H1 (cell line): ENCODE results near the gene IL1RAPL1. TPM values are rescaled to one million over a fixed set of nuclear protein-coding genes. Genes with fewer than 3 reads are reported as not detected.

Experiments
- CTCF ChIA-PET: fragments of 300-600 bp; sonication (Branson Sonifier 250); formaldehyde crosslinking; loops from one replicate; lab custom pipeline; 2021; ENCODE audit not compliant: partially characterized antibody; lab: Charles Lee
- POLR2A ChIA-PET: fragments of 300-600 bp; sonication (Branson Sonifier 250); formaldehyde crosslinking; loops from one replicate; lab custom pipeline; 2021; ENCODE audit warnings: inconsistent platforms; ENCODE audit not compliant: partially characterized antibody; lab: Charles Lee
- DNase-seq, 2 experiments: peaks; one replicate each; pipeline versions ENCODE4 v3.0.0 to v3.0.0-alpha.2; 2010 to 2022; ENCODE audit warnings: low spot score in 2 of 2, low read depth in 1 of 2, mixed read lengths in 1 of 2
- FAIRE-seq: peaks from 2 replicates; lab custom pipeline; 2011; peaks lifted over from hg19 to GRCh38; lab: Jason Lieb, UNC
- H2AFZ ChIP-seq: 2 replicates; pipeline ENCODE4 v1.8.1; 2012; ENCODE audit warnings: low read length, inconsistent platforms
- H2AK5ac ChIP-seq: 2 replicates; pipeline ENCODE4 v1.6.1; 2013; ENCODE audit warnings: low read depth, low read length
- H2BK120ac ChIP-seq: replicated peaks from 2 replicates; pipeline ENCODE3; 2013; ENCODE audit warnings: low read depth, low read length, inconsistent platforms
- H2BK12ac ChIP-seq: 2 replicates; pipeline ENCODE4 v1.6.1; 2013; ENCODE audit warnings: low read depth, low read length
- H2BK15ac ChIP-seq: 2 replicates; pipeline ENCODE4 v1.6.1; 2013; ENCODE audit warnings: low read length
- H2BK20ac ChIP-seq: 2 replicates; pipeline ENCODE4 v1.6.1; 2013; ENCODE audit warnings: low read length
- H2BK5ac ChIP-seq: 2 replicates; pipeline ENCODE4 v1.6.1; 2013; ENCODE audit warnings: low read depth, low read length
- H3K14ac ChIP-seq: 2 replicates; pipeline ENCODE4 v1.6.1; 2013; ENCODE audit warnings: inconsistent platforms; ENCODE audit not compliant: insufficient read length
- H3K18ac ChIP-seq: 2 replicates; pipeline ENCODE4 v1.6.1; 2013; ENCODE audit warnings: low read length; ENCODE audit errors: extremely low read depth
- H3K23ac ChIP-seq: 2 replicates; pipeline ENCODE4 v1.6.1; 2013; ENCODE audit warnings: inconsistent platforms; ENCODE audit not compliant: insufficient read length
- H3K23me2 ChIP-seq: 2 replicates; pipeline ENCODE4 v1.6.1; 2013; ENCODE audit warnings: low read depth, low read length
- H3K27ac ChIP-seq: 2 replicates; pipeline ENCODE4 v1.6.1; 2011; ENCODE audit warnings: low read depth, low read length, inconsistent platforms
- H3K27me3 ChIP-seq, 4 experiments: replicated peaks in 1 of 4; 1 replicate in 1 of 4; 2 replicates in 3 of 4; pipeline versions ENCODE4 v1.6.1 to v1.8.1; 2011 to 2013; ENCODE audit warnings: low read length in 3 of 4, mild to moderate bottlenecking in 3 of 4, inconsistent platforms in 2 of 4, mixed read lengths in 2 of 4, moderate library complexity in 1 of 4; ENCODE audit not compliant: control insufficient read depth in 3 of 4, insufficient read depth in 3 of 4; ENCODE audit errors: extremely low read depth in 1 of 4
- H3K36me3 ChIP-seq, 4 experiments: 2 replicates each; pipeline versions ENCODE4 v1.6.1 to v1.8.1; 2011 to 2013; ENCODE audit warnings: mild to moderate bottlenecking in 4 of 4, low read length in 3 of 4, moderate library complexity in 2 of 4, control low read depth in 1 of 4, inconsistent platforms in 1 of 4; ENCODE audit not compliant: insufficient read depth in 4 of 4, control insufficient read depth in 2 of 4
- H3K4ac ChIP-seq: replicated peaks from 2 replicates; pipeline ENCODE3; 2013; ENCODE audit warnings: low read length, low read depth, mixed read lengths, inconsistent platforms; ENCODE audit not compliant: insufficient read length
- H3K4me1 ChIP-seq, 4 experiments: replicated peaks in 1 of 4; 1 replicate in 1 of 4; 2 replicates in 3 of 4; pipeline versions ENCODE4 v1.6.1 to v1.8.1; 2011 to 2013; ENCODE audit warnings: low read length in 3 of 4, inconsistent platforms in 2 of 4, mixed read lengths in 1 of 4; ENCODE audit not compliant: insufficient read depth in 4 of 4, control insufficient read depth in 3 of 4
- H3K4me2 ChIP-seq, 2 experiments: 2 replicates each; pipeline versions ENCODE4 v1.6.1 to v1.8.1; 2011 to 2013; ENCODE audit warnings: low read depth in 2 of 2, low read length in 2 of 2, control low read depth in 1 of 2, inconsistent platforms in 1 of 2, mild to moderate bottlenecking in 1 of 2; ENCODE audit not compliant: insufficient read depth in 1 of 2
- H3K4me3 ChIP-seq, 4 experiments: fragments of 200-600, 300-600 bp in 1 of 4; sonication (generic), shearing (Covaris generic), sonication (Bioruptor Twin) in 1 of 4; 2 replicates each; pipeline versions ENCODE4 v1.5.1 to v1.8.1; 2011 to 2016; ENCODE audit warnings: low read length in 4 of 4, low read depth in 3 of 4, control low read depth in 2 of 4, inconsistent platforms in 2 of 4, mild to moderate bottlenecking in 2 of 4, mixed read lengths in 1 of 4, moderate library complexity in 1 of 4; ENCODE audit not compliant: insufficient read depth in 2 of 4; ENCODE audit errors: extremely low read depth in 1 of 4
- H3K56ac ChIP-seq: replicated peaks from 2 replicates; pipeline ENCODE3; 2013; ENCODE audit warnings: low read depth, mild to moderate bottlenecking, mixed read lengths, low read length, inconsistent platforms; ENCODE audit not compliant: insufficient read length
- H3K79me1 ChIP-seq: 2 replicates; pipeline ENCODE4 v1.6.1; 2013; ENCODE audit warnings: low read depth, low read length, control low read depth
- H3K79me2 ChIP-seq, 2 experiments: 2 replicates each; pipeline versions ENCODE4 v1.6.1 to v1.8.1; 2012 to 2013; ENCODE audit warnings: low read length in 2 of 2, mild to moderate bottlenecking in 2 of 2, inconsistent platforms in 1 of 2; ENCODE audit not compliant: insufficient read depth in 2 of 2, control insufficient read depth in 1 of 2
- H3K9ac ChIP-seq, 4 experiments: replicated peaks in 1 of 4; 1 replicate in 1 of 4; 2 replicates in 3 of 4; pipeline versions ENCODE4 v1.6.1 to v1.8.1; 2011 to 2013; ENCODE audit warnings: low read depth in 3 of 4, low read length in 3 of 4, control low read depth in 2 of 4, mild to moderate bottlenecking in 2 of 4, moderate library complexity in 2 of 4, inconsistent platforms in 1 of 4; ENCODE audit errors: extremely low read depth in 1 of 4
- H3K9me3 ChIP-seq, 2 experiments: 2 replicates each; pipeline versions ENCODE4 v1.6.1 to v1.8.1; 2012 to 2013; ENCODE audit warnings: mild to moderate bottlenecking in 2 of 2, moderate library complexity in 2 of 2, control low read depth in 1 of 2, inconsistent platforms in 1 of 2, low read depth in 1 of 2, low read length in 1 of 2, mixed read lengths in 1 of 2; ENCODE audit not compliant: insufficient read depth in 2 of 2
- H4K20me1 ChIP-seq, 2 experiments: replicated peaks in 1 of 2; 2 replicates each; pipeline versions ENCODE3 to v1.8.1; 2011 to 2013; ENCODE audit warnings: inconsistent platforms in 2 of 2, low read length in 2 of 2, mild to moderate bottlenecking in 1 of 2; ENCODE audit not compliant: insufficient read depth in 2 of 2, control insufficient read depth in 1 of 2
- H4K5ac ChIP-seq: 2 replicates; pipeline ENCODE4 v1.6.1; 2013; ENCODE audit warnings: low read length, low read depth, mixed read lengths, inconsistent platforms; ENCODE audit not compliant: insufficient read length
- H4K8ac ChIP-seq: 2 replicates; pipeline ENCODE4 v1.8.0; 2013; ENCODE audit warnings: mild to moderate bottlenecking, moderate library complexity, low read length, inconsistent platforms; ENCODE audit not compliant: insufficient read depth; ENCODE audit errors: extremely low read depth
- H4K91ac ChIP-seq: replicated peaks from 2 replicates; pipeline ENCODE3; 2013; ENCODE audit warnings: low read length, mixed read lengths, inconsistent platforms; ENCODE audit not compliant: insufficient read length
- ASH2L ChIP-seq: fragments of 200-600, 300-600 bp; sonication (generic); IDR thresholded peaks from one replicate; pipeline ENCODE4 v1.7.1; 2017; ENCODE audit warnings: low read length
- ATF2 ChIP-seq: IDR thresholded peaks from 2 replicates; pipeline ENCODE4 v1.6.1; 2012; ENCODE audit warnings: low read length, inconsistent platforms
- E2F6 ChIP-seq: IDR thresholded peaks from 2 replicates; pipeline ENCODE4 v1.6.1; 2012; ENCODE audit warnings: inconsistent platforms
- HDAC2 ChIP-seq, 2 experiments: fragments of 300-600 bp in 1 of 2; sonication (generic) in 1 of 2; IDR thresholded peaks; 2 replicates each; pipeline ENCODE4 v1.6.1; 2011 to 2012; ENCODE audit warnings: low read depth in 2 of 2, low read length in 2 of 2, mild to moderate bottlenecking in 2 of 2, moderate library complexity in 2 of 2, borderline replicate concordance in 1 of 2, inconsistent platforms in 1 of 2
- NRF1 ChIP-seq: IDR thresholded peaks from 2 replicates; pipeline ENCODE4 v1.6.1; 2011; ENCODE audit warnings: mild to moderate bottlenecking, low read depth, low read length, improper control_type of control experiment
- RAD21 ChIP-seq, 2 experiments: IDR thresholded peaks in 1 of 2; conservative IDR thresholded peaks in 1 of 2; 2 replicates each; pipeline ENCODE4 v1.6.1; 2011; ENCODE audit warnings: low read depth in 2 of 2, low read length in 2 of 2, improper control_type of control experiment in 1 of 2, inconsistent platforms in 1 of 2, mild to moderate bottlenecking in 1 of 2, moderate library complexity in 1 of 2
- RBBP5 ChIP-seq: IDR thresholded peaks from 2 replicates; pipeline ENCODE4 v1.7.1; 2012; ENCODE audit warnings: low read depth, mild to moderate bottlenecking, inconsistent platforms, low read length, moderate library complexity, borderline replicate concordance
- SIN3A ChIP-seq, 2 experiments: IDR thresholded peaks in 1 of 2; conservative IDR thresholded peaks in 1 of 2; 2 replicates each; pipeline ENCODE4 v1.6.1; 2011 to 2012; ENCODE audit warnings: low read length in 2 of 2, improper control_type of control experiment in 1 of 2, low read depth in 1 of 2, mild to moderate bottlenecking in 1 of 2
- SIRT6 ChIP-seq: IDR thresholded peaks from one replicate; pipeline ENCODE4 v1.7.1; 2012; ENCODE audit warnings: low read length, inconsistent platforms
- SRF ChIP-seq: IDR thresholded peaks from 2 replicates; pipeline ENCODE4 v1.6.1; 2011; ENCODE audit warnings: mild to moderate bottlenecking, low read depth, low read length, moderate library complexity
- WGBS, 2 experiments: shearing (Covaris generic) in 1 of 2; methylation state at CpG; one replicate each; pipeline versions ENCODE4 v1.1.6 to v1.1.7; 2013 to 2015; ENCODE audit warnings: low lambda C conversion rate in 2 of 2, mixed read lengths in 2 of 2, inconsistent platforms in 1 of 2, low coverage in 1 of 2, missing lambda C conversion rate in 1 of 2; ENCODE audit not compliant: insufficient replicate concordance in 2 of 2, insufficient coverage in 1 of 2, insufficient read length in 1 of 2; ENCODE audit errors: extremely low coverage in 1 of 2, missing lambda C conversion rate in 1 of 2; 5-methylcytosine and 5-hydroxymethylcytosine counted together
- polyA plus RNA-seq, 7 experiments: library from polyadenylated mRNA; depleted of rRNA in 3 of 7; stranded (reverse) in 5 of 7; unstranded in 2 of 7; fragments of >200 nt in 5 of 7; fragments of 200-250 nt in 2 of 7; gene quantifications; 1 replicate in 5 of 7; 2 replicates in 1 of 7; 4 replicates in 1 of 7; pipeline versions ENCODE4 v1.2.1 to v1.2.3, GENCODE V29; 2011 to 2013; ENCODE audit warnings: missing spikeins in 2 of 7, mixed read lengths in 2 of 7
- total RNA-seq: library from RNA; stranded (reverse); fragmentation: NEBNext Ultra II Directional; extraction: Animal tissue kit (Norgen Biotek cat#: 25700); gene quantifications from 2 replicates; pipeline ENCODE4 v1.2.1, GENCODE V29; 2021

IL1RAPL1 gene
- total and polyA plus RNA-seq, 2 of the 8 experiments (the other 6 are each of a cell fraction or from before 2014, with no cell fraction given), result 0.11 to 0.35 TPM

GRCh38 chrX:29851857-29852605 lies 1264.8 kb downstream of the IL1RAPL1 start:
- no peak overlapping the region for H2BK20ac ChIP-seq
- no peak overlapping the region for H3K14ac ChIP-seq
- H3K4me2 ChIP-seq, result no peak overlapping the region
- POLR2A ChIA-PET, result no interaction called here
- no peak overlapping the region for H3K18ac ChIP-seq
- no peak overlapping the region for H3K56ac ChIP-seq
- no peak overlapping the region for H2BK120ac ChIP-seq
- FAIRE-seq, result no peak
- no peaks in the 10 kb centered on the region for H3K4me1 ChIP-seq
- H3K79me2 ChIP-seq, result no peaks in the 10 kb centered on the region
- no peak overlapping the region for H2AK5ac ChIP-seq
- H3K4ac ChIP-seq, result no peak overlapping the region
- H3K27ac ChIP-seq, result no peak overlapping the region
- H4K91ac ChIP-seq, result no peak overlapping the region
- no peak overlapping the region for H2BK15ac ChIP-seq
- no peak overlapping the region for H4K5ac ChIP-seq
- no peaks in the 10 kb centered on the region for H3K36me3 ChIP-seq
- no peak overlapping the region for H2BK5ac ChIP-seq
- H3K27me3 ChIP-seq, result no peaks in the 10 kb centered on the region
- WGBS, 2 experiments, result 80% methylated on average over 4 of the region's 4 CpGs; no CpG with 5 or more reads in 1 of the 2 experiments
- H3K23ac ChIP-seq, result no peak overlapping the region
- H4K20me1 ChIP-seq, result no peaks in the 10 kb centered on the region
- H2BK12ac ChIP-seq, result no peak overlapping the region
- CTCF ChIA-PET, result no interaction called here
- H2AFZ ChIP-seq, result no peak overlapping the region
- no peak overlapping the region for H3K9ac ChIP-seq
- DNase-seq, result no peak
- no peaks in the 10 kb centered on the region for H3K23me2 ChIP-seq
- H3K4me3 ChIP-seq, result no peak overlapping the region
- H3K79me1 ChIP-seq, result no peaks in the 10 kb centered on the region
- H3K9me3 ChIP-seq, result no peaks in the 10 kb centered on the region
- no peak overlapping the region for H4K8ac ChIP-seq
- TF ChIP-seq ATF2 (no peak), HDAC2 (IDR thresholded peaks at IDR 0.05; ENCODE audit: borderline replicate concordance in 1 of 2, low read depth in 2 of 2, low read length in 2 of 2) (no peak), NRF1 (no peak), SIN3A (conservative IDR thresholded peaks at IDR 0.05 in 1 of 2, IDR thresholded peaks at IDR 0.05 in 1 of 2; ENCODE audit: low read depth in 1 of 2, low read length in 2 of 2) (no peak), RBBP5 (no peak), E2F6 (no peak), ASH2L (no peak), RAD21 (IDR thresholded peaks at IDR 0.05 in 1 of 2, conservative IDR thresholded peaks at IDR 0.05 in 1 of 2; ENCODE audit: low read depth in 2 of 2, low read length in 2 of 2) (no peak), SIRT6 (no peak), SRF (no peak)
